GM23338 (cell line): ENCODE data around the gene RIMKLB. TPM values are rescaled to one million over a fixed set of nuclear protein-coding genes. Genes with fewer than 3 reads are reported as not detected.

Experiments
- ATAC-seq: fragments of 200-7000 bp; cut with Tn5 transposase; 3 replicates; pipeline ENCODE4 v1.9.1; 2020
- DNase-seq: peaks from one replicate; pipeline ENCODE4 v3.0.0-alpha.2; 2015; ENCODE audit warnings: low spot score
- H2AFZ ChIP-seq: fragments of 200-600 bp; sonication (generic); 2 replicates; pipeline ENCODE4 v1.8.0; 2016; ENCODE audit warnings: antibody characterized with exemption, mild to moderate bottlenecking, moderate library complexity
- H3F3A ChIP-seq: fragments of 200-600 bp; sonication (generic); replicated peaks from 2 replicates; pipeline ENCODE4 v1.8.0; 2017; ENCODE audit warnings: antibody characterized with exemption, mixed run types, low read depth
- H3K27ac ChIP-seq: fragments of 200-600 bp; sonication (generic); 2 replicates; pipeline ENCODE4 v1.6.1; 2016; ENCODE audit warnings: low read depth
- H3K27me3 ChIP-seq: fragments of 200-600 bp; sonication (generic); 2 replicates; pipeline ENCODE4 v1.8.0; 2016; ENCODE audit warnings: mild to moderate bottlenecking, mixed run types, moderate library complexity; ENCODE audit not compliant: insufficient read depth
- H3K36me3 ChIP-seq: fragments of 200-600 bp; sonication (generic); 2 replicates; pipeline ENCODE4 v1.8.0; 2016; ENCODE audit warnings: mild to moderate bottlenecking; ENCODE audit not compliant: insufficient read depth
- H3K4me1 ChIP-seq: fragments of 200-600 bp; sonication (generic); 2 replicates; pipeline ENCODE4 v1.8.0; 2016; ENCODE audit warnings: mild to moderate bottlenecking, moderate library complexity; ENCODE audit not compliant: insufficient read depth
- H3K4me2 ChIP-seq: fragments of 200-600 bp; sonication (generic); 2 replicates; pipeline ENCODE4 v1.7.1; 2017; ENCODE audit warnings: mixed run types
- H3K4me3 ChIP-seq: fragments of 200-600 bp; sonication (generic); 2 replicates; pipeline ENCODE4 v1.6.1; 2016; ENCODE audit warnings: mixed run types
- H3K79me2 ChIP-seq: fragments of 200-600 bp; sonication (generic); replicated peaks from 2 replicates; pipeline ENCODE4 v1.8.0; 2017; ENCODE audit warnings: mild to moderate bottlenecking; ENCODE audit not compliant: insufficient read depth
- H3K9me2 ChIP-seq: fragments of 200-600 bp; sonication (generic); 2 replicates; pipeline ENCODE4 v1.8.0; 2017; ENCODE audit not compliant: insufficient read depth
- H4K20me1 ChIP-seq: fragments of 200-600 bp; sonication (generic); replicated peaks from 2 replicates; pipeline ENCODE4 v1.8.0; 2017; ENCODE audit warnings: mild to moderate bottlenecking; ENCODE audit not compliant: insufficient read depth
- H3K27ac Mint-ChIP-seq: 2 replicates; pipeline ENCODE4 v1.8.0; 2020; ENCODE audit warnings: inconsistent platforms, mild to moderate bottlenecking, moderate library complexity, mixed read lengths
- H3K27me3 Mint-ChIP-seq: 3 replicates; pipeline ENCODE4 v1.8.0; 2022; ENCODE audit warnings: low read depth, mild to moderate bottlenecking, moderate library complexity, mixed read lengths, inconsistent platforms; ENCODE audit not compliant: insufficient read depth, poor library complexity
- H3K36me3 Mint-ChIP-seq: 3 replicates; pipeline ENCODE4 v1.8.0; 2021; ENCODE audit warnings: low read depth, mild to moderate bottlenecking, inconsistent platforms, moderate library complexity, mixed read lengths
- H3K4me1 Mint-ChIP-seq: 3 replicates; pipeline ENCODE4 v1.8.0; 2020; ENCODE audit warnings: mild to moderate bottlenecking, inconsistent platforms, mixed read lengths
- H3K4me3 Mint-ChIP-seq: 3 replicates; pipeline ENCODE4 v1.8.0; 2021; ENCODE audit warnings: moderate library complexity, mild to moderate bottlenecking, inconsistent platforms, mixed read lengths
- H3K9me3 Mint-ChIP-seq: 3 replicates; pipeline ENCODE4 v1.8.0; 2020; ENCODE audit warnings: moderate library complexity, mild to moderate bottlenecking, inconsistent platforms, mixed read lengths
- STAT1 ChIP-seq: IDR thresholded peaks from one replicate; pipeline ENCODE4 v1.6.1; 2016; ENCODE audit warnings: antibody characterized with exemption; ENCODE audit not compliant: unreplicated experiment
- ZNF114 ChIP-seq: fragments of 250-450 bp; sonication (Bioruptor Pico); IDR thresholded peaks from 2 replicates; pipeline ENCODE4 v1.5.0; 2020; ENCODE audit warnings: mild to moderate bottlenecking, moderate library complexity
- ZNF462 ChIP-seq: fragments of 250-450 bp; sonication (Bioruptor Pico); IDR thresholded peaks from 2 replicates; pipeline ENCODE4 v1.5.0; 2020; ENCODE audit warnings: mild to moderate bottlenecking, moderate library complexity
- polyA plus RNA-seq: library from polyadenylated mRNA; unstranded; fragments of >200 nt; fragmentation: Nextera tagmentation; extraction: Ambion mirVana; gene quantifications from 2 replicates; pipeline ENCODE4 v1.2.1, GENCODE V29; 2016
- total RNA-seq: library from RNA; depleted of rRNA; stranded (reverse); fragments of >200 nt; shearing (Covaris generic); gene quantifications from 2 replicates; pipeline ENCODE4 v1.2.3, GENCODE V29; 2014

The RIMKLB gene
- total and polyA plus RNA-seq, 2 experiments from 2014 or later: 87.0 to 104 TPM

GRCh38 chr12:8698879-8699278 is 1.1 kb downstream of the RIMKLB start:
- Histone ChIP-seq H2AFZ (no peak overlapping the region), H3K27me3 (no peaks in the 10 kb centered on the region), H3K4me3 (peak overlapping the region; percentile 60), H3K79me2 (peaks cover 54% of the 10 kb centered on the region), H3K27ac (no peak overlapping the region), H3K4me1 (peaks cover 29% of the 10 kb centered on the region), H3F3A (no peaks in the 10 kb centered on the region), H3K36me3 (no peaks in the 10 kb centered on the region), H3K4me2 (peak overlapping the region; percentile 85), H4K20me1 (peaks cover 24% of the 10 kb centered on the region), H3K9me2 (no peaks in the 10 kb centered on the region)
- no peak for TF ChIP-seq STAT1
- DNase-seq: no peak
- peaks cover 19% of the 10 kb centered on the region for H3K27me3 Mint-ChIP-seq
- peaks cover 23% of the 10 kb centered on the region for H3K36me3 Mint-ChIP-seq
- no peaks in the 10 kb centered on the region for H3K9me3 Mint-ChIP-seq
- peaks cover 42% of the 10 kb centered on the region for H3K4me1 Mint-ChIP-seq
- 0 out of 2 replicates have a peak overlapping the region, but pooled peaks have one; percentile 25 for H3K27ac Mint-ChIP-seq
- ATAC-seq: no peak
- H3K4me3 Mint-ChIP-seq: peak overlapping the region; percentile 75

- peak overlapping the region; percentile 75 for H3K4me3 Mint-ChIP-seq
- no peaks in the 10 kb centered on the region for H3K9me3 Mint-ChIP-seq
- no peaks in the 10 kb centered on the region for H3K27me3 ChIP-seq
- peaks cover 63% of the 10 kb centered on the region for H3K79me2 ChIP-seq
- peaks cover 23% of the 10 kb centered on the region for H3K36me3 Mint-ChIP-seq
- peaks cover 42% of the 10 kb centered on the region for H3K4me1 Mint-ChIP-seq
- no peak for ATAC-seq
- no peaks in the 10 kb centered on the region for H3K9me2 ChIP-seq
- no peaks in the 10 kb centered on the region for H3F3A ChIP-seq
- peak; percentile 59 for DNase-seq
- no peaks in the 10 kb centered on the region for H3K36me3 ChIP-seq
- H2AFZ ChIP-seq: no peak overlapping the region
- peak overlapping the region; percentile 85 for H3K4me2 ChIP-seq
- peak overlapping the region; percentile 48; the same call in 1 of the 2 replicates for H3K27ac ChIP-seq
- H3K27ac Mint-ChIP-seq: peak overlapping the region; percentile 74
- peaks cover 28% of the 10 kb centered on the region for H4K20me1 ChIP-seq
- no peak for TF ChIP-seq ZNF462
- TF ChIP-seq ZNF114: no peak
- TF ChIP-seq STAT1: no peak
- H3K4me1 ChIP-seq: peaks cover 26% of the 10 kb centered on the region
- H3K27me3 Mint-ChIP-seq: peaks cover 19% of the 10 kb centered on the region
- peak overlapping the region; percentile 60 for H3K4me3 ChIP-seq
These were observed 1.9 kb downstream of the RIMKLB start for GRCh38 chr12:8699714-8700113.
